OCI-LY3 (cell line): ENCODE data around the gene CACNA2D3.

Source experiments
- EZH2phosphoT487 ChIP-seq: fragments of 200-600 bp; shearing (Covaris generic); IDR thresholded peaks from 2 replicates; pipeline ENCODE4 v1.6.1; 2018; ENCODE audit warnings: antibody characterized with exemption, mixed run types, low read depth
- TF ChIP-seq, protein P1 (sequence below): fragments of 200-600, 300-600 bp; sonication (generic); IDR thresholded peaks from 2 replicates; pipeline ENCODE4 v1.5.1; 2014; ENCODE audit warnings: antibody characterized with exemption, low read length, low read depth

DNA sequence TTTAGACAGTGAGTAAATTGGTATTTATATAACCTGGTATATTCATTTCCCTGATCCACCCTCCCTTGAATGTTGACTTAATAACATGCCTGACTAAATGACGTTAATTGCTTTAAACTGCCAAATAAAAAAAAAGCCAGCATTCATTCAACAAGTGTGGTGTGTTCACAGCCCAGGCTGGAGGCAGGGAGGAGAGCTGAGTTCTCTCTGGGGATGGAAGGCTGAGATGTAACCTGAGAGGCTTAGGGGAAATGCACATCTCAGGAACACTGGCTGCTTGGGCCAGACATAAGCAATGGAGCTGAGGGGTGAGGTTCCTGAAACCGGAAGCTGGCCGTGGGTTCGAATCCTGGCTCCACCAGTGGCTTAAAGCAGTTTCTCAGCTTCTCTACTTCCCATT, 17.3 kb downstream of the CACNA2D3 start:
- TF ChIP-seq, protein P1, sequence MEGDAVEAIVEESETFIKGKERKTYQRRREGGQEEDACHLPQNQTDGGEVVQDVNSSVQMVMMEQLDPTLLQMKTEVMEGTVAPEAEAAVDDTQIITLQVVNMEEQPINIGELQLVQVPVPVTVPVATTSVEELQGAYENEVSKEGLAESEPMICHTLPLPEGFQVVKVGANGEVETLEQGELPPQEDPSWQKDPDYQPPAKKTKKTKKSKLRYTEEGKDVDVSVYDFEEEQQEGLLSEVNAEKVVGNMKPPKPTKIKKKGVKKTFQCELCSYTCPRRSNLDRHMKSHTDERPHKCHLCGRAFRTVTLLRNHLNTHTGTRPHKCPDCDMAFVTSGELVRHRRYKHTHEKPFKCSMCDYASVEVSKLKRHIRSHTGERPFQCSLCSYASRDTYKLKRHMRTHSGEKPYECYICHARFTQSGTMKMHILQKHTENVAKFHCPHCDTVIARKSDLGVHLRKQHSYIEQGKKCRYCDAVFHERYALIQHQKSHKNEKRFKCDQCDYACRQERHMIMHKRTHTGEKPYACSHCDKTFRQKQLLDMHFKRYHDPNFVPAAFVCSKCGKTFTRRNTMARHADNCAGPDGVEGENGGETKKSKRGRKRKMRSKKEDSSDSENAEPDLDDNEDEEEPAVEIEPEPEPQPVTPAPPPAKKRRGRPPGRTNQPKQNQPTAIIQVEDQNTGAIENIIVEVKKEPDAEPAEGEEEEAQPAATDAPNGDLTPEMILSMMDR, result no peak
- no peak for TF ChIP-seq EZH2phosphoT487
